Body of pancreas (tissue), 4 donors: ENCODE results near the gene ASTN2.

Experiments used
- CTCF ChIP-seq, 7 experiments: fragments of 450-650 bp in 4 of 7; fragments of 200-600 bp in 3 of 7; sonication (generic) in 3 of 7; IDR thresholded peaks; one replicate each; pipeline ENCODE4 v1.5.1; 2016 to 2019; ENCODE audit warnings: antibody characterized with exemption in 7 of 7
- POLR2A ChIP-seq, 3 donors: fragments of 450-650 bp; IDR thresholded peaks; one replicate each; pipeline ENCODE4 v1.6.1; 2016; ENCODE audit warnings: antibody characterized with exemption in 3 of 3, mild to moderate bottlenecking in 2 of 3

GRCh38 chr9:116883676-116884075 lies 531.2 kb downstream of the ASTN2 start:
- TF ChIP-seq CTCF (IDR thresholded peaks at IDR 0.05): no peak
- no peak for TF ChIP-seq POLR2A (IDR thresholded peaks at IDR 0.05)
